DOHH2 (cell line): ENCODE results near the gene RNF213.
"Not testable (repeated sequence)": the region's sequence is repeated elsewhere in the genome, so short reads cannot be mapped to it uniquely, and the experiment has no call there.

Experiments used
- H3F3A ChIP-seq: fragments of 200-600 bp; sonication (generic), shearing (Covaris generic); 2 replicates; pipeline ENCODE4 v1.6.0; 2016; ENCODE audit warnings: antibody characterized with exemption, mild to moderate bottlenecking; ENCODE audit not compliant: control insufficient read depth, insufficient read depth
- H3K27ac ChIP-seq: fragments of 200-600 bp; sonication (generic); 2 replicates; pipeline ENCODE4 v1.5.1; 2014; ENCODE audit warnings: low read depth, mild to moderate bottlenecking, low read length, moderate library complexity
- H3K27me3 ChIP-seq: fragments of 200-600 bp; sonication (generic); 2 replicates; pipeline ENCODE4 v1.6.1; 2014; ENCODE audit warnings: mild to moderate bottlenecking, low read length, mixed read lengths; ENCODE audit not compliant: control insufficient read depth
- H3K36me3 ChIP-seq: fragments of 200-600 bp; sonication (generic); 2 replicates; pipeline ENCODE4 v1.6.1; 2014; ENCODE audit warnings: mild to moderate bottlenecking, low read length, moderate library complexity, mixed read lengths; ENCODE audit not compliant: control insufficient read depth
- H3K4me1 ChIP-seq: fragments of 200-600 bp; sonication (generic); 2 replicates; pipeline ENCODE4 v1.6.1; 2014; ENCODE audit warnings: mild to moderate bottlenecking, low read length, mixed read lengths; ENCODE audit not compliant: control insufficient read depth
- H3K4me2 ChIP-seq: fragments of 200-600 bp; sonication (generic); 2 replicates; pipeline ENCODE4 v1.6.0; 2014; ENCODE audit warnings: mild to moderate bottlenecking, low read length, moderate library complexity
- H3K4me3 ChIP-seq: fragments of 200-600 bp; sonication (generic); 2 replicates; pipeline ENCODE4 v1.5.1; 2014; ENCODE audit warnings: mild to moderate bottlenecking, low read length, mixed read lengths
- H3K79me2 ChIP-seq: fragments of 200-600 bp; sonication (generic); 2 replicates; pipeline ENCODE4 v1.6.1; 2014; ENCODE audit warnings: mild to moderate bottlenecking, low read length, mixed read lengths; ENCODE audit not compliant: control insufficient read depth
- H3K9me2 ChIP-seq: fragments of 200-600 bp; sonication (generic); replicated peaks from 2 replicates; pipeline ENCODE4 v1.6.1; 2014; ENCODE audit warnings: mild to moderate bottlenecking, low read length, mixed read lengths; ENCODE audit not compliant: control insufficient read depth
- H3K9me3 ChIP-seq: fragments of 200-600 bp; sonication (generic); 2 replicates; pipeline ENCODE4 v1.6.1; 2014; ENCODE audit warnings: antibody characterized with exemption, low read length, mixed read lengths; ENCODE audit not compliant: control insufficient read depth, insufficient read depth
- H4K20me1 ChIP-seq: fragments of 200-600 bp; sonication (generic); 2 replicates; pipeline ENCODE4 v1.6.0; 2014; ENCODE audit warnings: low read depth, mild to moderate bottlenecking, antibody characterized with exemption, low read length, moderate library complexity; ENCODE audit not compliant: control insufficient read depth, insufficient read depth
- CTCF ChIP-seq: fragments of 200-600 bp; sonication (generic); IDR thresholded peaks from one replicate; pipeline ENCODE4 v1.5.1; 2014; ENCODE audit warnings: antibody characterized with exemption, mild to moderate bottlenecking, low read depth, low read length; ENCODE audit not compliant: poor library complexity, severe bottlenecking
- EZH2phosphoT487 ChIP-seq: fragments of 200-600 bp; sonication (generic); IDR thresholded peaks from 2 replicates; pipeline ENCODE4 v1.6.1; 2017; ENCODE audit warnings: borderline replicate concordance, mild to moderate bottlenecking, antibody characterized with exemption, low read length, moderate library complexity, mixed read lengths

RNF213 gene

GRCh38 chr17:80327518-80327917, 66.9 kb downstream of the RNF213 start:
- no peaks in the 10 kb centered on the region for H3K79me2 ChIP-seq
- H3K9me3 ChIP-seq, result no peaks in the 10 kb centered on the region
- no peaks in the 10 kb centered on the region for H3K9me2 ChIP-seq
- no peaks in the 10 kb centered on the region for H3F3A ChIP-seq
- no peaks in the 10 kb centered on the region for H3K36me3 ChIP-seq
- no peaks in the 10 kb centered on the region for H3K4me1 ChIP-seq
- H3K27me3 ChIP-seq, result no peaks in the 10 kb centered on the region
- no peak overlapping the region for H3K4me2 ChIP-seq
- TF ChIP-seq EZH2phosphoT487 (no peak), CTCF (no peak)
- no peak overlapping the region for H3K4me3 ChIP-seq
- H3K27ac ChIP-seq, result no peak overlapping the region
- no peaks in the 10 kb centered on the region for H4K20me1 ChIP-seq

- H3K27me3 ChIP-seq, result no peaks in the 10 kb centered on the region
- H3K9me2 ChIP-seq, result no peaks in the 10 kb centered on the region
- TF ChIP-seq CTCF (no peak), EZH2phosphoT487 (no peak)
- no peak overlapping the region for H3K4me2 ChIP-seq
- no peaks in the 10 kb centered on the region for H3K4me1 ChIP-seq
- no peaks in the 10 kb centered on the region for H3K9me3 ChIP-seq
- H4K20me1 ChIP-seq, result no peaks in the 10 kb centered on the region
- H3K36me3 ChIP-seq, result no peaks in the 10 kb centered on the region
- H3K79me2 ChIP-seq, result no peaks in the 10 kb centered on the region
- no peak overlapping the region for H3K4me3 ChIP-seq
- no peaks in the 10 kb centered on the region for H3F3A ChIP-seq
- H3K27ac ChIP-seq, result no peak overlapping the region
Observed at GRCh38 chr17:80328634-80329380, 68.2 kb downstream of the RNF213 start.

DNA sequence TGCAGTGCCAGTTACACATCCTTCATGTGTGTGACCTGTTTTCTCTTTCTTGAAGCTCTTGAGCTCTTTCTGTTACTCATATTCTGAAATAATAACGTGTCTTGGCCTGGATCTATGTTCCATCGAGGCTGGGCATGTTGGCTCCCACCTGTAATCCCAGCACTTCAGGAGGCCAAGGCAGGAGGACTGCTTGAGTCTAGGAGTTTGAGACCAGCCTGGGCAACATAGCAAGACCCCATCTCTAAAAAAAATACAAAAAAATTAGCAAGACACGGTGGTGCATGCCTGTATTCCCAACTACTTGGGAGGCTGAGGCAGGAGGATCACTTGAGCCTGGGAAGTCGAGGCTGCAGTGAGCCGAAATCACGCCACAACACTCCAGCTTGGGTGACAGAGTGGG, 68.8 kb downstream of the RNF213 start:
- H3F3A ChIP-seq, H4K20me1 ChIP-seq, H3K4me3 ChIP-seq, H3K4me2 ChIP-seq, H3K27ac ChIP-seq, H3K79me2 ChIP-seq, H3K4me1 ChIP-seq, H3K9me2 ChIP-seq, H3K9me3 ChIP-seq, H3K27me3 ChIP-seq, H3K36me3 ChIP-seq: not testable (repeated sequence)

DNA sequence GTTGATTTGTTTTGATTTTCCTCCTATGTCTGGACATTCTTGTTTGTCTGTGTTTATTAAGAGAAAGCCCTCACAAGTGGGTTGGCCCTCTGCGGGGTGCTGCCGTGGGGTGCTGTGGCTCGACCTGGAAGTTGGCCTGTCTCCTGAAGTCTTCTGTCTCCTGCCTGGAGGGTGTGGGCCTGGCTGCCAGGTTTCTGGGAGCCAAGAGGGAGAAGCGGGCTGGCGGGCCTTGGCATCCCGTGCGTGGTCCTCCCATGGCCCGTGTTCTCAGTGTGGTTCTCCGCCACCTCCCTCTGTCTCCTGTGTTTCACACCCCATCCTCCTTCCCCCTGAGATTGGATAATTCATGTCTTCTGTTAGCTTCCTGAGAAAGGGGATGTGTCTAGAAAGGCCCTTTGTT, 69.6 kb downstream of the RNF213 start:
- Histone ChIP-seq H3F3A (no peaks in the 10 kb centered on the region), H3K36me3 (no peaks in the 10 kb centered on the region), H3K27ac (no peak overlapping the region), H3K79me2 (no peaks in the 10 kb centered on the region), H4K20me1 (no peaks in the 10 kb centered on the region), H3K4me3 (no peak overlapping the region), H3K9me2 (no peaks in the 10 kb centered on the region), H3K4me1 (no peaks in the 10 kb centered on the region), H3K27me3 (no peaks in the 10 kb centered on the region), H3K4me2 (no peak overlapping the region), H3K9me3 (no peaks in the 10 kb centered on the region)
- TF ChIP-seq CTCF (no peak), EZH2phosphoT487 (no peak)

DNA sequence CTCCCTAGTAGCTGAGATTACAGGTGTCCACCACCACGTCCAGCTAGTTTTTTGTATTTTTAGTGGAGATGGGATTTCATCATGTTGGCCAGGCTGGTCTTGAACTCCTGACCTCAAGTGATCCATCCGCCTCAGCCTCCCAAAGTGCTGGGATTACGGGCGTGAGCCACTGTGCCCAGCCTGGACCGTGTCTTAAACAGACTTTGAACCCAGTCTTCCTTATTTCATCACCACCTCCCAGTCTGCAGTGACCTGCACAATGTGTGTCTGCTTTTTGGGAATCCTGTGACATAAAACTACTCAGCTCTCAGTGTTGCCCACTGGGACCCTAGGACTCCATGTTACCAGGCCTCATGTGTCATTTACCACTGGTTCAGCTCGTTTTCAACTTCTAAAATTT, 70.3 kb downstream of the RNF213 start:
- H3K9me2 ChIP-seq, H3K4me2 ChIP-seq, H3K36me3 ChIP-seq, H3K27ac ChIP-seq, H3K27me3 ChIP-seq, H3F3A ChIP-seq, H3K9me3 ChIP-seq, H3K4me1 ChIP-seq, H3K79me2 ChIP-seq, H4K20me1 ChIP-seq, H3K4me3 ChIP-seq: not testable (repeated sequence)
